ENCODE results near the gene CALN1. TPM values are rescaled to one million over a fixed set of nuclear protein-coding genes. Genes with fewer than 3 reads are reported as not detected.

Gene CALN1
- total RNA-seq, 1 experiment from 2014 or later: not detected

DNA sequence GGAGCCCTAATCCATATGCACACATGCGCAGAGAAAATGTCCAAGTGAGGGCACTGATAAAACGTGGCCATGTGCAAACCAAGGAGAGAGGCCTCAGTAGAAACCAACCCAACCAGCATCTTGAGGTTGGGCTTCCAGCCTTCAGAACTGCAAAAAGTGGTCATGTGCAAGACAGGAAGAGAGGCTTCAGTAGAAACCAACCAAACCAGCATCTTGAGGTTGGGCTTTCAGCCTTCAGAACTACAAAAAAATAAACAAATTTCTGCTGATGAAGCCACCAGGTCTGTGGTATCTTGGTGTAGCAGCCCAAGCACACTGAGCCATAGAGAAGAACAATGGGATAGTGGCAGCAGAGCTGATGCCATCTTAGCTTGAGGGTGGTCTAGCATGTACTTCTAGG is 371.5 kb downstream of the CALN1 start:
- DNase-seq (ENCODE audit: low read depth): no peak

DNA sequence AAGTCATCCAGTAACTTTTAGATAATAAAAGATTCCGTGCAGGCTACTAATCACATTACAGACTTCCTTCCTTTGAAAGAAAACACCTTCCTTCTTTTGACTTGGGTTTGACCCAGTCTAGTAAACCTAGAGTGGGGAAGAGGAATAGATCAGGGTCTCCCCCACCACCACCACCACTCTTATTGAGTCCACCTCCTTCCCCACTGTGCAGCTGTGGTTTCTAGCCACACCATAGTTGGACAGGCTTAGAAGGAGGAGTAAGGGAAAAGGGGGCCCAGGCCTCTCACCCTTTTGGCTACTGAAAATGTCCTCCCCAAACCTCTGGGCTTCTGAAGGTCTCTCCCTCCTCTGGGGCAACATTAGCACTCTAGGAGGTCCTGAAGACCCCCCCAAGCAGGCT is 372.7 kb downstream of the CALN1 start:
- no peak for DNase-seq (ENCODE audit: low read depth)

DNA sequence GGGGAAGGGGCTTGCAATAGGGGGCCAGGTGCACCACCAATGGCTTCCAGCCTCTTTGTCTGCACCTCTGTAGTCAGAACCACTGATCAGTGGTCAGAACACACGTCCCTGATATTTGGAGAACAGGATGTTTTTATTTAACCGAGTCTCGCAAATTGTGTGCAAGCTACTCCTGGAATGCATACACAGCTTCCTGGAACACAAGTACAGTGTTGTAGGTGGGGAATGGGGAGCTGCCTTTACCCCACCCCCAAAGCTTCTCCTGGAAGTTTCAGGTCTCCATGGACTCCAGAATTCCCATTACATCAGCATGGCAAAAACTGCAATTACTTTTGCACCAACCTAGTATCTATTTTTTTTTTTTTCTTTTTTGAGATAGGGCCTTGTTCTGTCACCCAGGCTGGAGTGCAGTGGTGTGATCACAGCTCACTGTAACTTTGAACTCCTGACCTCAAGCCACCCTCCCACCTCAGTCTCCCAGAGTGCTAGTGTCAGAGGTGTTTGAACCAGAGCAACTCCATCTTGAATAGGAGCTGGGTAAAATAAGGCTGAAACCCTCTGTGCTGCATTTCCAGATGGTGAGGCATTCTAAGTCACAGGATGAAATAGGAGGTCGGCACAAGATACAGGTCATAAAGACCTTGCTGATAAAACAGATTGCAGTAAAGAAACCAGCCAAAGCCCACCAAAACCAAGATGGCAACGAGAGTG is 374.0 kb downstream of the CALN1 start:
- DNase-seq (ENCODE audit: low read depth): no peak

DNA sequence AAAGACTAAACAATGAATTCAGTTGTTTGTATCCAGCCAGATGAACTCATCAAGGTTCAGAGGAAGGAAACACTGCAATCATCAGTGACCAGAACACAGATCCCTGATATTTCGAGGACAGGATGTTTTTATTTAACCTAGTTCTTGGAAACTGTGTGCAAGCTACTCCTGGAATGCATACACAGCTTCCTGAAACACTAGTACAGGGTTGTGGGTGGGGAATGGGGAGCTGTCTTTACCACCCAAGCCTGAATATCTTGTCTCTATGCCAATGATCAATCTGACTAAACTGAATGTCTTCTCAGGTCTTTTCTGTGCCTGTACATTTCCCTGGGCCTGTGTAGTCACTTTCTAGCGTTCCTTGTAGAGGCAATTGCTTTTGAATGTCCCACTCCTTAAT is 374.6 kb downstream of the CALN1 start:
- DNase-seq (ENCODE audit: low read depth): no peak

DNA sequence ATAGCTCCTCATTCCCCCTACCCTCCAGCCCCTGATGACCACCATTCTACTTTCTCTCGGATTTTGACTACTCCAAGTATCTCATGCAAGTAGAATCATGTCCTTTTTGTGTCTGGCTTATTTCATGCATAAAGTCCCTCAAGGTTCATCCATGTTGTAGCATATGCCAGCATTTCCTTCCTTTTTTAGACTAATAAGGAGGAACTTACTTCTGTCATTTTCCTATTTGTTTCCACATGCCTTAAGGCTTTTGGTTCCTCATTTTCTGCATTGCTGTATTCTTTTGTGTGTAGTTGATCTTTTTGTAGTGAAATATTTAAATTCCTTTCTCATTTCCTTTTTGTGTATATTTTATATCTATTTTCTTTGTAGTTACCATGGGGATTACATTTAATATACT is 376.9 kb downstream of the CALN1 start:
- DNase-seq (ENCODE audit: low read depth): no peak

DNA sequence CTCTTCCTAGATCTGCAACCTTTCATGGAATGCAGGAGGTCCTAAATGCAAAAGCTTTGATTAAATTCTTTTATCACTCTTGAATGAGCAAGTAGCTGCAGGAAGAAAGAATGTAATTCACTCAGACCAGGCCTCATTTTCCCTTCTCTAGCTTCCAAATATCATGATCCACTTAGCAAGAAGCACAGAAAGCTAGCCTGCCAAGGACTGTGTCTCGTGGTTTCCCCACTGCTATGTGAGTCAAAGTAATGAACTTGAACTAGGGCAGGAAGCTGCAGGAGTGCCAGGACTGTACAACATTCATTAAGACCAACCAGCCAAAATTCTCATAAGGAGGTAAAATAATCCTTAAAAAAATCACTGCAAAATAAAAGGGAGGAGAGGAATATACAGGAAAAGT is 379.2 kb downstream of the CALN1 start:
- no peak for DNase-seq (ENCODE audit: low read depth)

DNA sequence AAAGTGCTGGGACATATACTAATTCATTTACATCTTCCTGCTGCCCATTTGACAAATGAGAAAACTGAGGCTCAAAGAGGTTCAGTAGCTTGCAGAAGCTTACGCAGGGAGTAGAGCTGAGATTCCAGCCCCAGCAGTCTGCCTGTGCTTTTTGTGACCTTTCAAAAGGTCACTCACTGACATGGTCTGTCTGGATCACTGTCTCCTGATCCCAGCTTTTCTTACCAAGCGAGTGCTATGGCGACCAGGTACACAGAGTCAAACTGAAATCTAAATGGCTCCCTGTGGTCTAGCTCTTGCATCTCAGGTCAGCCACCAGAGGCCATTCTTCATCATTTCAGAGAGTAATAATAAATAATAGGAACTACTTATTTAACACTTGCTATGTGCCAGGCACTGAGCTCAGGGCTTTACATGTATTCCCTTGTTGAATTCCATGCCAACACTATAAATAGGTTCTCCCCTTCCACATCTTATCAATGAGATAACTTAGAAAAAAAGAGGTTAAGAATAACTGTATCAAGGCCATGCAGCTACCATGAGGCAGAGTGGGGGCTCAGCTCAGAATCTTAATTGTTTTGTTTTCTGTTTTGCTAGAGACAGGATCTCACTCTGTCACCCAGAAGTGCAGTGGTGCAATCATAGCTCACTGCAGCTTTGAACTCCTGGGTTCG is 381.0 kb downstream of the CALN1 start:
- DNase-seq (ENCODE audit: low read depth): no peak

DNA sequence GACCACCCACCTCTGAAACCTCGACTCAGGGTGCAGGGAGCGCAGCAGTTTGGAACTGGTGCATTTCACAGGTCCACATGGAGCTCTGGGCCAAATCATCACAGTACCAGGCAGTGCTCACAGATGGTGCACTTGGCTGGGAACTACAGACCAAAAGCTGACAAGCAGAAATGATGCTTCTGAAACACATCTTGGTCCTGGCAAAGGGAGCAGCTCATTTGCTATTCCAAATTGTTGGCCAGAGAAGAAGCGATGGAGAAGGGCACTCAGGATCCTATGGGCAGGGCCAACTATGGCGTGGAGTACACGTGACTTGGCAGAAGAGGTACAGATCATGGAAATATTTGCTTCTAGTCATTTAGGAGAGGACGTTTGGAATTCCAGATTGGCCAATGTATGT is 383.9 kb downstream of the CALN1 start:
- DNase-seq (ENCODE audit: low read depth): no peak

DNA sequence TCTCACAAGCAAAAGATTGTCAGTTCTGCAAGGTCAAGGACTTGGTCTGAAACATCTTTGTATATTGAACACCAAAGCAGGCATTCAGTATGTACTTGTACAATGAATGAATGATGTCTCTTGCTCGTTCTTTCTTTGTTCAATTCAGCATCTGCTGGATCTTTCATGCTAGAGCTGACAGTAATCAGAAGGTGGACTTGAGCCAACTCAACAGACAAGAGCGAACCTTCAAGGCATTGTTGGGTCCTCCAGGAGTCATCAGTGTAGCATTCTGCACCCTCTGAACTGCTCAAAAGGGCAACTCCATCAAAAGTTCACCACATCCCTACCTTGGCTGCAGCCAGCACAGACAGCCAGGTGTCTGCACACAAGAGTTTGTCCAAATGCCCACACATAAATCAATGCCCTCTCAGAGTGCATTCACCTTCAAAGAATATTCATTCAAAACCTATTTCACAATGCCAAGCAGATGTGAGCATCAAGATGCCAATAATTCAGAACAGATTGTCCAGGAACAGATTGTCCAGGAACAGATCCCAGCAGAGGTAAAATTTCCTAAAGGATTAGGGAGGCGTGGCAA is 386.7 kb downstream of the CALN1 start:
- no peak for DNase-seq (ENCODE audit: low read depth)

DNA sequence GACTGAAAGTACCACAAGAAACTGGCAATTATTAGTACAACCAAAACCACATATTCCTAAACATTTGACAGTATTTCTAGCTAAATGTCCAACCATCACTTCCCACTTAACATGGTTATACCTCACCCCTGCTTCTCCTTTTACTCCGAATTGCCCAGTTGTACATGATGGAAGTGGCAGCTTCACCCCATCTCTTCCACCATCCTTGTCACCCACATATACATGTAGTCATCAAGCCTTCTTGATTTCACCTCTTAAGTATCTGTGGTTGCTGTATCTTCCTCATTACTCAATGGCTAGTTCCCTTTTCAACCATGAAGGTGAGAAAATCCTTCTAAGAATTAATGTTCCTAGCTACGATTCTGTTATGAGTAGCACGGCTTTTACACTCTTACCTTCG is 388.2 kb downstream of the CALN1 start:
- no peak for DNase-seq (ENCODE audit: low read depth)

DNA sequence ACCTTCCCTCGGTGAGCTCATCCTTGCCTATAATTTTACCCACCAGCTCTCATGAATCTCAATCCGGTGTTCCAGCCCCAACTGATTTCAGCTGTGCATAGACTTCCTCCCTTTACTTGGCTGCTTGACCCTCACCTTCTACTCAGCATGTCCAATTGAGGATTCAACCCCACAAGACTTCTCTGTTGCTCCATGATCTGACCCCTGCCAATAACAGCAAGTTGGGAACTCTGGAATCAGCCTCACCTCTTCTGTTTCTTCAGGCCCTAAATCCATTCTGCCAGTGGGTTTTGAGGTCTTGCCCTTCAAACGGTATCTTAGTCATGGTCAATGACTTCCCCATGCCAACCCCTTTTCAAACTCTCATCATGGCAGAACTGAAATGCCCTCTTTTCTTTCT is 390.4 kb downstream of the CALN1 start:
- no peak for DNase-seq (ENCODE audit: low read depth)

DNA sequence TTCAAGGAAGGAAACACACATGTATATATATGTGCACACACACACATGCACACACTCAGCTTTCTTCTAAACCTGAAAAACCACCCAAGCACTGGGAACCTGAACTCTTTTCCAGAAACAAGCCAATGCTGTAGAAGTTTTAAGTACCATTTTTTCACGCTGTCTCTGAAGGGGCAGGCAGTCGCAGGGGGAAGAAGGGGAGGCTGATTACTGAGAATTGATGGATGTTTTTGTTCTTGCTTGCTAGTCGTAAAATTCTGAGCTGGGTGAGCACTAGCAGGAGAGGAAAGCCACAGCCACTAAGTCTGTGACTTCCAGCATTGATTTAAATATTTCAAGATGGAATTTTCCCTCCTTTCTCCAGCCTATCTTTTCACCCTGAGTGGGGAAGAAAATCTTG is 391.8 kb downstream of the CALN1 start:
- DNase-seq (ENCODE audit: low read depth): no peak

DNA sequence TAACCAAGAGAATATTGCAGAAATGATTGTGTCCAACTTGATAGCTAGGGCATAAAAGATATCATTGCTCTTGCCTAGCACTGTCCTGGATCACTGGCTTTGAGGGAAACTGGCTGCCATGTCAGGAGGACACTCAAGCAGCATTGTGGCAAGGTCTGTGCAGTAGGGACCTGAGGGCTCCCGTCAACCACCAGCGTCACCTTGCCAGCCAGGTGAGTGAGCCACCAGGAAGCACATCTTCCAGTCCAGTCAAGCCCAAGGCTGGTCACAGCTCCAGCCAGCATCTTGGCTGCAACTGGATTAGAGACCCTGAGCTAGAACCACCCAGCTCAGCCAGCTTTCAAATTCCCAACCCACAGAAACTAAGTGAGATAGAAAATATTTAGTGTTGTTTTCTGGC is 392.7 kb downstream of the CALN1 start:
- DNase-seq (ENCODE audit: low read depth): no peak

DNA sequence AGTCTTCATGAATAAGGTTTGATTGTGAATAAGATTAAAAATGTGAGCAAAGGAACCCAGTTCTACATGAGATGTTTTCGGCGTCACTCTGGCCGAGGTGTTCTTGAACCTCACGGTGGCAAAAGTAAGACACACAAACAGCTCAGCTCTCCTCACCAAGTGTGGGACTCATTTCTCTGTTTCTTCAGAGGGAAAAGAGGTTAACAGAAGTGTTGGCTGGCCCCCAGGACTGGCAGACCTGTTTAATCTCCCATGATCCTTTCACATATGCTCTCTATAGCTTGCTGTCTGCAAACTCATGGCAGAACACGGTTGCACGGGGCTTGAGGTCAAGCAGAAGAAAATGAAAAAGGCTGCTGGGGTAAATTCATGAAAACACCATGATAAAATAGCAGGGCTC is 394.4 kb downstream of the CALN1 start:
- no peak for DNase-seq (ENCODE audit: low read depth)

DNA sequence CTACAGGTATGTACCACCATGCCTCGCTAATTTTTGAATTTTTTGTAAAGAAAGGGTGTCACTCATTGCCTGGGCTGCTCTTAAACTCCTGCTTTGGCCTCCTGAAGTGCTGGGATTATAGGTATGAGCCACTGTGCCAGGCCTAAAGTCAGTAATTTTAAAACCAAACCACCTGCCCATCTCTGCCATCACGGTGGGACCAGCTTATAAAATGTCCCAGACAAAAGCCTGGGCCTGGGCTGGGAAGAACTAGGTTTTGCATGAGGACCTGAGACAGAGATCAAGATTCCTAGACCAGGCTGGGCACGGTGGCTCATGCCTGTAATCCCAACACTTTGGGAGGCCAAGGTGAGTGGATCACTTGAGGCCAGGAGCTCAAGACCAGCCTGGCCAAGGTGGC is 395.6 kb downstream of the CALN1 start:
- no peak for DNase-seq (ENCODE audit: low read depth)

DNA sequence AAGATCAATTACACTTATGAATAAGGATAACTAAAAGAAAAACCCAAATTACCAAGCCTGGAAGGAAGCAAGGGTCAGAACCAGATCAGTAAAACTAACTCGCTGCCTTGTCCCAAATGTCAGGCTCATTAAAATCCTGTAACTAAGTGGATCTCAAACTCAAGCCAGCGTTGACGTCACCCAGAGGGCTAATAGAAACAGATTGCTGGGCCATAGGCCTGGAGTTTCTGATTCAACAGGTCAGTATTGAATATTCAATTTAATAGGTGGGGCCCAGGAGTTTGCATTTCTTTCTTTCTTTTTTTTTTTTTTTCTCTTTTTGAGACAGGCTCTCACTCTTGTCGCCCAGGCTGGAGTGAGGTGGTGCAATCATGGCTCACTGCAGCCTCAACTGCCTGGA is 397.0 kb downstream of the CALN1 start:
- DNase-seq (ENCODE audit: low read depth): no peak

DNA sequence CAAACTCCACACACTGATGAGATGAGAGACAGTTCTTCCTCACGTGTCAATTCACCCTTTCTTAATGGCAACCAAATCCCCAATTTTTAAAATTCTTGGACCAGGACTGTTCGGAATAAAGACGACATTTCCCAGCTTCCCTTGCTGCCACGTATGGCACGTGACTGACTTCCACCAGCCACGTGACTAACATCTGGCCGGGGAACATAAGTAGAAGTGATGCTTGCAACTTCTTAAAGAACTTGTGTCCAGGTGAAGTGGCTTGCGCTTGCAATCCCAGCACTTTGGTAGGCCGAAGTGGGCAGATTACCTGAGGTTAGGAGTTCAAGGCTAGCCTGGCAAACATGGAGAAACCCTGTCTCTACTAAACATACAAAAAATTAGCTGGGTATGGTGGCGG is 405.1 kb downstream of the CALN1 start:
- DNase-seq (ENCODE audit: low read depth): no peak

DNA sequence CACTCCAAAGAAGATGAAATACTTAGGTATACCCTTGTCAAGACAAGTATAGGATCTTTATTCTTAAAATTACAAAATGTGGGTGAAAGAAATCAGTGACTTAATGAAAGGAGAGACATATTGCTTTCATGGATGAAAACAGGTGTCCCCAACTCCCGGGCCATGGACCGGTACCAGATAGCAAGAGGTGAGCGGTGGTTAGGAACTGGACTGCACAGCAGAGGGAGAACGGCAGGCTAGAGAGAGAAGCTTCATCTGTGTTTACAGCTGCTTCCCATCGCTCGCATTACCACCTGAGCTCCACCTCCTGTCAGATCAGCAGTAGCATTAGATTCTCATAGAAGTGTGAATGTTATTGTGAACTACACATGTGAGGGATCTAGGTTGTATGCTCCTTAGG is 408.9 kb downstream of the CALN1 start:
- no peak for DNase-seq (ENCODE audit: low read depth)

DNA sequence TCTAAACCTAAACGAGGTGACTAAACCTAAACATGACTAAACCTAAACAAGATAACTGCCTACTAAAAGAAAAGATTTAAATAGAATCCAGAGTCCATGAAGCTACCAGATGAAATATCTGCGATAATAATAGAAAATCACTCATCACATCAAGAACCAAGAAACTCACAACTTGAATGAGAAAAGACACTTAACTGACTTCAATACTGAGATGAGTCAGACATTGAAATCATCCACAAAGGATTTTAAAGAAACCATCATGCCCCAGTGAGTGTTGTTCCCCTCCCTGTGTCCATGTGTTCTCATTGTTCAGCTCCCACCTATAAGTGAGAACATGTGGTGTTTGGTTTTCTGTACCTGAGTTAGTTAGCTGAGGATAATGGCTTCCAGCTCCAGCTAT is 416.0 kb downstream of the CALN1 start:
- DNase-seq (ENCODE audit: low read depth): no peak

DNA sequence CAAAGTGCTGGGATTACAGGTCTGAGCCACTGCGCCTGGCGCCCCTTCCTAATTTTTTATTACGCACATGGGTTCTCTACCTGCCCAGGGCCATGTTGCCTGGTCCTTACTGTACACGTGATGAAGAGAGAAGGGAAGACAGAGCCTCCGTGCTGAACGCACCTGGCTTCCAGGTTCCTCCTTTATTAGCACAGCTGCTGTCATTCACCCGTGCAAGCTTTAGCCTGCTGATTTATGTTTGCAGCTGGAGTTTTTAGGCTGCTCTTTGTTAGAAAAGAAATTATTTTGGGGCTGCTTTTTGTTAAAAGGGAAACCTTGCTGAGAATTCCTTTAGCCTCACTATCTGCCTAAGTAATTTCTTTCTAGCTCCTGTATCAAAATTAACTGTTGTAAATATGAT is 417.0 kb downstream of the CALN1 start:
- no peak for DNase-seq (ENCODE audit: low read depth)

DNA sequence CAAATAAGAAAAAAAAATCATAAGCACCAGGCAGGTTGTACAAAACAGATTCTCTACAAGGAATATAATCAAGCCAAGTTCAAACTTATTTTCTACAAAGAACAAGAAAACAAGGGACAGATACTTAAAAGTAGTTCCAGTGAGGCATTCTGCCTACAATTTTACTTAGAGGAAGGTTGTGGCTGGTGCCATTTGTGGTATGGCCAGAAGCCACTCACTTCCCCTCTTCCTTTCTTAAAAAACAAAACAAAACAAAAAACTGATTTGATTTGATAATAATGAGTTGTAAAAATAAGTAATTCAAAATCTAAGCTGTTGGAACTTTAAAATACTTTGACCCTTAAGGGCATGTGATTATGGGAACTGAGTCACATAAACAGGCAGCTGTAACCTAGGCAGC is 420.6 kb downstream of the CALN1 start:
- no peak for DNase-seq (ENCODE audit: low read depth)

DNA sequence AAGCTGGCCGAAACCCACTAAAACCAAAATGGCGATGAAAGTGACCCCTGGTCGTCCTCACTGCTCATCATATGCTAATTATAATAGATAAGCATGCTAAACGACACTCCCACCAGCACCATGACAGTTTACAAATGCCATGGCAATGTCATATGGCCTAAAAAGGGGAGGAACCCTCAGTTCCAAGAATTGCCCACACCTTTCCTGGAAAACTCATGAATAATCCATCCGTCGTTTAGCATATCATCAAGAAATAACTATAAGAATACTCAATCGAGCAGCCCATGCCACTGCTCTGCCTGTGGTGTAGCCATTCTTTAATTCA is 422.0 kb downstream of the CALN1 start:
- no peak for DNase-seq (ENCODE audit: low read depth)

DNA sequence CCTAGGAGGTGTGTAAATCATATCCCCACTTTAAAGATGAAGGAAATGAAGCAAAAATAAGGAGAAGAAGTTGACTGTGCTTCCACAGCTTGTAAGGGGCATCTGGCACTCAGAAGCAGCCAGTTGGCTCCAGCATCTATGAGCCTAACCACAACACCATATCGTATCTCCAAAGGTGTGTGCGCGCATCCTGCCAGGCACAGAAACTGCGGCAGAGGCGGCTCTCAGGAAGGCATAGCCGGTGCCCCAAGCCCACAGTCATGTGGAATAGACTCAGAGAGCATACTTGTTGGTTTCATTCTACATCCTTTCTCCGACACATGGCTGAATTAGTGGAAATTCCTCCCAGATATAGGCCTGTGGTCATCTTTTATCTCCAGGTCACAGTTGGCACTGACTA is 423.9 kb downstream of the CALN1 start:
- DNase-seq (ENCODE audit: low read depth): no peak
